ENCODE results near the gene LY6G5C.

DNA sequence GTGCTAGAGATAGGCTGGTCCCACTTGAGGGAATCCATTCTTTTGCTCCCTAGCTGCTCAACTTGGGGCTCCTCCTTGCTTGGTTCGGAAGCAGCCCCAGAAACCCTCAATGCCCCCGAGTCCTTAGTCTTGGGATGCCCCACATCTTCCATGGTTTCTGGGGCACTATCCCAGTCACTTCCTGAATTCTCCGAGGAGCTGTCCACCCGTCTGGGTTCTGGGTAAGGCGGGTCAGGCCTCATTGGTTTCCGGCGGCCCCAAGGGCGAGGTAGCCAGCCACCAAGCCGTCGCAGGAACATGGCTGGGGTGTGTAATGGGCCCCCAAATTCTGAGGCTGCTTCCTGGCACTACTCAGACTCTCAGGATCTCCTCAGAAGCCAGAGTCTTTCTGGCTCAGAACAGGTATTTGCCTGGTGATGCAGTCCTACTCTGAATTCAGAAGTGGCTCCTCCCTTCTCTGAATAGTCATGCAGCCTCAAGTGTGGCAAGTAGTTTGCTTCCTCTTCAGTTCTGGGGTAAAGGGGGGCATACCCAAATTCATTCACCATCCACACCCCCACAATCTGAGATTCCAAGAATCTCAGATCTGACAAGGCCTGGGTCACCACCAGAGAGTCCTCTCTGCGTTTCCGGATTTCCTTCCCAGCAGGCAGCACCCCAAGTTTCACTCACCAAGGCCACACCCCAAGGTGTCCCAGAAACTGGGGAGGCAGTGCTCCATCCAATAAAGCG lies 21.1 kb downstream of the LY6G5C start:
- TF ChIP-seq, protein P1, sequence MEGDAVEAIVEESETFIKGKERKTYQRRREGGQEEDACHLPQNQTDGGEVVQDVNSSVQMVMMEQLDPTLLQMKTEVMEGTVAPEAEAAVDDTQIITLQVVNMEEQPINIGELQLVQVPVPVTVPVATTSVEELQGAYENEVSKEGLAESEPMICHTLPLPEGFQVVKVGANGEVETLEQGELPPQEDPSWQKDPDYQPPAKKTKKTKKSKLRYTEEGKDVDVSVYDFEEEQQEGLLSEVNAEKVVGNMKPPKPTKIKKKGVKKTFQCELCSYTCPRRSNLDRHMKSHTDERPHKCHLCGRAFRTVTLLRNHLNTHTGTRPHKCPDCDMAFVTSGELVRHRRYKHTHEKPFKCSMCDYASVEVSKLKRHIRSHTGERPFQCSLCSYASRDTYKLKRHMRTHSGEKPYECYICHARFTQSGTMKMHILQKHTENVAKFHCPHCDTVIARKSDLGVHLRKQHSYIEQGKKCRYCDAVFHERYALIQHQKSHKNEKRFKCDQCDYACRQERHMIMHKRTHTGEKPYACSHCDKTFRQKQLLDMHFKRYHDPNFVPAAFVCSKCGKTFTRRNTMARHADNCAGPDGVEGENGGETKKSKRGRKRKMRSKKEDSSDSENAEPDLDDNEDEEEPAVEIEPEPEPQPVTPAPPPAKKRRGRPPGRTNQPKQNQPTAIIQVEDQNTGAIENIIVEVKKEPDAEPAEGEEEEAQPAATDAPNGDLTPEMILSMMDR (IDR thresholded peaks at IDR 0.05) = no peak
- TF ChIP-seq POLR2A (IDR thresholded peaks at IDR 0.05) = no peak

Data from ovary (tissue), 3 donors.